Gastrocnemius medialis (tissue), 4 donors: Measurements from ENCODE around the gene MYLK.

Experiments
- POLR2A ChIP-seq, 2 donors: fragments of 450-650 bp; IDR thresholded peaks; one replicate each; pipeline ENCODE4 v1.6.1; 2017; ENCODE audit warnings: antibody characterized with exemption in 2 of 2, mild to moderate bottlenecking in 2 of 2, moderate library complexity in 2 of 2
- TF ChIP-seq, protein P1 (sequence below), 5 experiments: fragments of 450-650 bp in 3 of 5; fragments of 200-600 bp in 2 of 5; sonication (generic) in 2 of 5; IDR thresholded peaks in 4 of 5; conservative IDR thresholded peaks in 1 of 5; 1 replicate in 4 of 5; 2 replicates in 1 of 5; pipeline ENCODE4 v1.5.1; 2016 to 2019; ENCODE audit warnings: antibody characterized with exemption in 5 of 5, mild to moderate bottlenecking in 3 of 5, moderate library complexity in 3 of 5

DNA sequence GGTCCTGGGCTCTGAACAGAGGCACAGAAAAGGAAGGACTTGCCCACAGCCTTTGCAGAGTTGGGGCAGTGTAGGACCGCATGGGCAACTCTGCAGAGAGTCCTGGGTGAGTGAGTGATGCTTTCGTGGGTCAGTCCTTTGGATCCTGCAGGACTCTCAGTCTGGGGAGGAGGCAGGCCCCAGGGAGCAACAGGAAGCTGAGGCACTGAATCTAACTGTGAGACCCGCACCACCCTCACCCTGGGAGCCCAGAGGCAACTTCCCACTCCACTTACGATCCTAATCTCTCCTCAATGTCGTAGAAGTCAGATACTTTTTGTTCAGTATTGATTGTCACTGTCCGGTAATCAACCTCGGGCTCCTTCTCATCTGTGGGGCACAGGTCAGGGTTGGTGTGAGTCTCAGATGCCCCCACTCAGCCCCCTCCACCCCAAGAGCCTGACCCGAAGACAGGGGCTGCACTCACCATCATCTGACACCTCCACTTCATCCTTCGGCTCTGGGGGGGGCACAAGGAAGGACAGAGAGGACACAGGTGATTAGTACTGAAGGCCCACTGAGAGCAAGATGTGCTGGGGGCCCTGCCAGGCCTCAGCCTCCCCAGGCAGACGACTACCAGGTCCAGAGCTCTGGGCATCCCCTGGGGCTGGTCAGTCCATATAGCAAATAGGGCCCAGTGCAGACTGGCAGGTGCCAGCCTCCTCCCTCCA, 235.3 kb downstream of the MYLK start:
- TF ChIP-seq, protein P1, sequence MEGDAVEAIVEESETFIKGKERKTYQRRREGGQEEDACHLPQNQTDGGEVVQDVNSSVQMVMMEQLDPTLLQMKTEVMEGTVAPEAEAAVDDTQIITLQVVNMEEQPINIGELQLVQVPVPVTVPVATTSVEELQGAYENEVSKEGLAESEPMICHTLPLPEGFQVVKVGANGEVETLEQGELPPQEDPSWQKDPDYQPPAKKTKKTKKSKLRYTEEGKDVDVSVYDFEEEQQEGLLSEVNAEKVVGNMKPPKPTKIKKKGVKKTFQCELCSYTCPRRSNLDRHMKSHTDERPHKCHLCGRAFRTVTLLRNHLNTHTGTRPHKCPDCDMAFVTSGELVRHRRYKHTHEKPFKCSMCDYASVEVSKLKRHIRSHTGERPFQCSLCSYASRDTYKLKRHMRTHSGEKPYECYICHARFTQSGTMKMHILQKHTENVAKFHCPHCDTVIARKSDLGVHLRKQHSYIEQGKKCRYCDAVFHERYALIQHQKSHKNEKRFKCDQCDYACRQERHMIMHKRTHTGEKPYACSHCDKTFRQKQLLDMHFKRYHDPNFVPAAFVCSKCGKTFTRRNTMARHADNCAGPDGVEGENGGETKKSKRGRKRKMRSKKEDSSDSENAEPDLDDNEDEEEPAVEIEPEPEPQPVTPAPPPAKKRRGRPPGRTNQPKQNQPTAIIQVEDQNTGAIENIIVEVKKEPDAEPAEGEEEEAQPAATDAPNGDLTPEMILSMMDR (IDR thresholded peaks at IDR 0.05 in 4 of 5, conservative IDR thresholded peaks at IDR 0.05 in 1 of 5) = no peak
- no peak for TF ChIP-seq POLR2A (IDR thresholded peaks at IDR 0.05)
